Upper lobe of right lung (tissue), 1 donor: ENCODE results near the gene HNRNPL. TPM values are rescaled to one million over a fixed set of nuclear protein-coding genes. Genes with fewer than 3 reads are reported as not detected.
A peak's percentile ranks its signal among the peaks of the same experiment; 100 is the strongest.
"Not testable (repeated sequence)": the region's sequence is repeated elsewhere in the genome, so short reads cannot be mapped to it uniquely, and the experiment has no call there.

Experiments
- ATAC-seq: fragments of 200-7000 bp; cut with Tn5 transposase; one replicate; pipeline ENCODE4 v1.9.1; 2020; ENCODE audit warnings: mild to moderate bottlenecking, moderate library complexity
- DNase-seq: peaks from one replicate; pipeline ENCODE4 v3.0.0-alpha.2; 2020
- H3K27ac ChIP-seq: fragments of 200-600 bp; one replicate; pipeline ENCODE4 v1.8.0; 2022
- H3K27me3 ChIP-seq: fragments of 200-600 bp; one replicate; pipeline ENCODE4 v1.8.0; 2022; ENCODE audit warnings: mild to moderate bottlenecking
- H3K36me3 ChIP-seq: fragments of 200-600 bp; one replicate; pipeline ENCODE4 v1.8.0; 2022
- H3K4me1 ChIP-seq: fragments of 200-600 bp; one replicate; pipeline ENCODE4 v1.8.0; 2022
- H3K4me3 ChIP-seq: fragments of 200-600 bp; one replicate; pipeline ENCODE4 v1.8.0; 2022; ENCODE audit warnings: mild to moderate bottlenecking
- H3K9me3 ChIP-seq: fragments of 200-600 bp; one replicate; pipeline ENCODE4 v1.8.0; 2022
- CTCF ChIP-seq: fragments of 200-600 bp; IDR thresholded peaks from one replicate; pipeline ENCODE4 v1.8.0; 2022; ENCODE audit warnings: antibody characterized with exemption
- intact Hi-C: fragments of 100-400 bp; cut with DNase I; formaldehyde crosslinking; loops from one replicate; pipeline ENCODE4 v1.11.0; 2022
- total RNA-seq: library from RNA; stranded (reverse); fragmentation: NEBNext Ultra II Directional; extraction: Animal tissue kit (Norgen Biotek cat#: 25700); gene quantifications from one replicate; pipeline ENCODE4 v1.2.1, GENCODE V29; 2021
- donor health status: DM: no; HTN: yes; CAD: no; lungs with severe emphysema.

HNRNPL gene
- total RNA-seq, 1 donor from 2014 or later: 248 TPM

- Histone ChIP-seq H3K4me1 (peaks cover 23% of the 10 kb centered on the region), H3K36me3 (peaks cover 45% of the 10 kb centered on the region)
- TF ChIP-seq CTCF: no peak
Measured at GRCh38 chr19:38830039-38830733, 19.6 kb downstream of the HNRNPL start.

DNA sequence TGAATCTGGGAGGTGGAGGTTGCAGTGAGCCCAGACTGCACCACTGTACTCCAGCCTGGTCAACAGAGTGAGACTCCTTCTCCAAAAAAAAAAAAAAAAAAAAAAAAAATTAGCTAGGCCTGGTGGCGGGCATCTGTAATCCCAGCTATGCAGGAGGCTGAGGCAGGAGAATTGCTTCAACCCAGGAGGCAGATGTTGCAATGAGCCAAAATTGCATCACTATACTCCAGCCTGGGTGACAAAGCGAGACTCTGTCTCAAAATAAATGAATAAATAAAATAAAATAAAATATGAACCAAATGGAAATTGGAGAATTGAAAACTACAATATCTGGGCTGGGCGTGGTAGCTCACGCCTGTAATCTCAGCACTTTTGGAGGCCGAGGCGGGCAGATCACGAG, 20.6 kb downstream of the HNRNPL start:
- H3K27ac ChIP-seq, H3K9me3 ChIP-seq, ATAC-seq, H3K27me3 ChIP-seq, DNase-seq, intact Hi-C loops, H3K4me3 ChIP-seq: not testable (repeated sequence)
- Histone ChIP-seq H3K4me1 (peaks cover 23% of the 10 kb centered on the region), H3K36me3 (peaks cover 52% of the 10 kb centered on the region)

More at GRCh38 chr19:38830039-38830733, 19.6 kb downstream of the HNRNPL start:
- no peak for ATAC-seq
- no peaks in the 10 kb centered on the region for H3K27me3 ChIP-seq
- no peaks in the 10 kb centered on the region for H3K9me3 ChIP-seq
- peak overlapping the region; percentile 93 for H3K27ac ChIP-seq
- peak overlapping the region; percentile 80 for H3K4me3 ChIP-seq
- intact Hi-C loops: no loop called here
- no peak for DNase-seq

DNA sequence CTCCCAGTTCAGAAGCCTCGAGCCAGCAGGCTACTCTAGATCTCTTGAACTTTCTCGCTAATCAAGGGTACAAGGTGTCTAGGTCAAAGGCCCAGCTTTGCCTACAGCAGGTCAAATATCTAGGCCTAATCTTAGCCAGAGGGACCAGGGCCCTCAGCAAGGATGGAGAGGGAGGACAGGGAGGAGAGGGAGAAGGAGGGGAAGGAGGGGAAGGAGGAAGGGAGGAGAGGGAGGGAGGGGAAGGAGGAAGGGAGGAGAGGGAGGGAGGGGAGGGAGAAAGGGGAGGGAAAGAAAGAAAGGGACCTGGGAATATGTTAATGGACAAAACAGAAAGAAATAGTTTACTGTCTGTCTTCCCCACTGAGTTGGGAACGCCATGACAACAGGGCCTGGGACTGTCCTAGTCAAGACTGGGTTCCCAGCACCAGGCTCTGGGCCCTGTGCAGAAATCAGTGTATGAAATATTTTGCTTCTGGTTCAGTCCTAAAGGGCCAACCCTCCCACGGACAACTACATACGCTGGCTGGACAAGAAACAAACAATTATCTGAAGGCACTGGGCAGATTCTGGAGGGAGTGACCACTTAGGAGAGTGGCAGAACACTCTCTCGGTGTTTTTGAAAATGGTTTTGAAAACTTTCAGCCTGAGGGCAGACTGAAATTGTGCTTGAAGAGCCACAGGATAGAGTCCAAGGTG, 22.8 kb downstream of the HNRNPL start:
- ATAC-seq (no peak), DNase-seq (no peak)
- intact Hi-C loops: no loop called here
- no peak for TF ChIP-seq CTCF
- Histone ChIP-seq H3K36me3 (peaks cover 61% of the 10 kb centered on the region), H3K27me3 (no peaks in the 10 kb centered on the region), H3K4me1 (peaks cover 23% of the 10 kb centered on the region), H3K4me3 (no peak overlapping the region), H3K27ac (no peak overlapping the region), H3K9me3 (no peaks in the 10 kb centered on the region)

DNA sequence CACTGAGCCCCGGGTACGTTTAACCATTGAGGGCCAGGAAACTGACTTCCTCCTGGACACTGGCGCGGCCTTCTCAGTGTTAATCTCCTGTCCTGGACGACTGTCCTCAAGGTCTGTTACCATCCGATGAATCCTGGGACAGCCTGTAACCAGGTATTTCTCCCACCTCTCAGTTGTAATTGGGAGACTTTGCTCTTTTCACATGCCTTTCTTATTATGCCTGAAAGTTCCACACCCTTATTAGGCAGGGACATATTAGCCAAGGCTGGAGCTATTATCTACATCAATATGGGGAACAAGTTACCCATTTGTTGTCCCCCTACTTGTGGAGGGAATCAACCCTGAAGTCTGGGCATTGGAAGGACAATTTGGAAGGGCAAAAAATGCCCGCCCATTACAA, 23.9 kb downstream of the HNRNPL start:
- H3K27me3 ChIP-seq, DNase-seq, H3K27ac ChIP-seq, H3K4me3 ChIP-seq, ATAC-seq, H3K9me3 ChIP-seq, intact Hi-C loops: not testable (repeated sequence)
- H3K36me3 ChIP-seq: peaks cover 61% of the 10 kb centered on the region
- peaks cover 22% of the 10 kb centered on the region for H3K4me1 ChIP-seq

DNA sequence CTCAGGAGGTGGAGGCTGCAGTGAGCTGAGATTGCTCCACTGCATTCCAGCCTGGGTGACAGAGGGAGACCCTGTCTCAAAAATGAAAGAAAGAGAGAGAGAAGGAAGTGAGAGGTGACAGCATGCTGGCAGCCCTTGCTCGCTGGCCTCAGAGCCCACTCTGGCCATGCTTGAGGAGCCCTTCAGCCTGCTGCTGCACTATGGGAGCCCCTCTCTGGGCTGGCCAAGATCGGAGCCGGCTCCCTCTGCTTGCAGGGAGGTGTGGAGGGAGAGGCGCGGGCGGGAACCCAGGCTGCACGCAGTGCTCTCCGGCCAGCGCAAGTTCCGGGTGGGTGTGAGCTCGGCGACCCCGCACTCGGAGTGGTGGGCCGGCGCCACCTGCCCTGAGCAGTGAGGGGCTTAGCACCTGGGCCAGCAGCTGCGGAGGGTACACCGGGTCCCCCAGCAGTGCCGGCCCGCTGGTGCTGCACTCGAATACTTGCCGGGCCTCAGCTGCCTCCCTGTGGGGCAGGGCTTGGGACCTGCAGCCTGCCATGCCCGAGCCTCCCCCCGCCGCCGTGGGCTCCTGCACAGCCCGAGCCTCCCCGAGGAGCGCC, 28.5 kb downstream of the HNRNPL start:
- H3K27ac ChIP-seq, intact Hi-C loops, DNase-seq, ATAC-seq, H3K4me3 ChIP-seq, H3K9me3 ChIP-seq, H3K27me3 ChIP-seq, H3K4me1 ChIP-seq: not testable (repeated sequence)
- peaks cover 59% of the 10 kb centered on the region for H3K36me3 ChIP-seq

- H3K36me3 ChIP-seq: peaks cover 58% of the 10 kb centered on the region
- no peak overlapping the region for H3K27ac ChIP-seq
Measured at GRCh38 chr19:38819231-38819920, 30.4 kb downstream of the HNRNPL start.

More at GRCh38 chr19:38819231-38819920, 30.4 kb downstream of the HNRNPL start:
- Histone ChIP-seq H3K4me1 (no peaks in the 10 kb centered on the region), H3K4me3 (no peak overlapping the region), H3K9me3 (no peaks in the 10 kb centered on the region), H3K27me3 (no peaks in the 10 kb centered on the region)
- TF ChIP-seq CTCF: no peak
- intact Hi-C loops: no loop called here
- no peak for DNase-seq
- ATAC-seq: peak; percentile 21
